ENCODE data around the gene CDC42EP3.

DNA sequence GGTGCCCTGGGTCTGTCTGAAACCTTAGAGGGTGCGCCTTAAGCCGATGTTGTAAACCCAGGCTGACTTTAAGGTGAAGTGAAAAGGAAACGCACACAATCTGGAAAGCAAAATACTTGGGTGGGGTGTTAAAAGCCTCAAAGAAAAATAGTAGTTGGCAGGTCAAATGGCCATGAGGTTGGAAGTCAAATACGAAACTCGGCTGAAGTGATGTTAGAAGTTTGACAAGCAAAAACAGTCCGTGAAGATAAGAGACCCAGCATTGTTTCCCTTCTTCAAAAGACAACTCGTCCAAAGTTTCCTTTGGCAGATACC lies 1.4 kb upstream of the CDC42EP3 start:
- TF ChIP-seq CTCF (IDR thresholded peaks at IDR 0.05) (no peak), POLR2A (IDR thresholded peaks at IDR 0.05) (no peak)

Data from thyroid gland (tissue), 4 donors.